Umbilical cord (tissue), 2 donors: ENCODE data around the gene MORN3. TPM values are rescaled to one million over a fixed set of nuclear protein-coding genes. Genes with fewer than 3 reads are reported as not detected.

Experiments used
- DNase-seq: peaks from one replicate; pipeline ENCODE4 v3.0.0-alpha.2; 2015; ENCODE audit warnings: low spot score
- total RNA-seq: library from RNA; depleted of rRNA; stranded (reverse); fragments of >200 nt; gene quantifications from one replicate; pipeline ENCODE4 v1.2.3, GENCODE V29; 2014; ENCODE audit warnings: low replicate concordance; ENCODE audit not compliant: insufficient read depth

Gene MORN3
- total RNA-seq, 1 donor from 2014 or later: 1.9 TPM

DNA sequence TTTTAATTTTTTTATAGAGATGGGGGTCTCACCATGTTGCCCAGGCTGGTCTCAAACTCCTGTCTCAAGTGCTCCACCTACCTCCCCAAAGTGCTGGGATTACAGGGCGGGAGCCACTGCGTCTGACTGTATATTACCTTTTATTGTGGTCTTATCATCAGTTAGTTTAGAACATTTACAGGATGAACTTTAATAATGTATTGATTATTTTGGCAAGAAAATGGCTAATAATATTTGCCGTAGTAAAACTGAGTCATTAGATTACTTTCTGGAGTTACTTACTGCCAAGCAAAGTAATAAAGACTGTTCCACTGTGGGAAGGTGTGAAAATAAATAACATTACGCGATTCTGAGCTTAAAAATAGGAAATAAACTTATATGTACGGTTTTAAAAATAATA lies 66.7 kb downstream of the MORN3 start:
- DNase-seq: no peak

GRCh38 chr12:121600702-121601336 lies 68.6 kb downstream of the MORN3 start:
- DNase-seq: no peak

Other genes with a start within 250 kb of the MORN3 start
- 8.4 TPM for gene KDM2B, start 88.6 kb downstream of the MORN3 start, total RNA-seq
- 1.7 TPM for gene ORAI1, start 43.1 kb downstream of the MORN3 start, total RNA-seq
- 3.1 TPM for gene TMEM120B, start 43.1 kb upstream of the MORN3 start, total RNA-seq
- gene RHOF, start 124.0 kb upstream of the MORN3 start, total RNA-seq: 15.9 TPM
- gene SETD1B, start 134.4 kb upstream of the MORN3 start, total RNA-seq: 3.4 TPM
- gene HPD, start 189.2 kb upstream of the MORN3 start, total RNA-seq: not detected
- 24.6 TPM for gene PSMD9, start 219.1 kb upstream of the MORN3 start, total RNA-seq
- 15.9 TPM for gene CFAP251, start 248.9 kb upstream of the MORN3 start, total RNA-seq